Kidney epithelial cell (primary cell): ENCODE data around the gene KIFC1. TPM values are rescaled to one million over a fixed set of nuclear protein-coding genes. Genes with fewer than 3 reads are reported as not detected.

Experiments used
- DNase-seq: peaks from one replicate; pipeline ENCODE4 v3.0.0-alpha.2; 2010; ENCODE audit warnings: low read depth
- H3K27me3 ChIP-seq: 2 replicates; pipeline ENCODE4 v1.6.0; 2011; ENCODE audit warnings: low read length; ENCODE audit not compliant: control insufficient read depth, insufficient read depth
- H3K36me3 ChIP-seq: 2 replicates; pipeline ENCODE4 v1.5.1; 2011; ENCODE audit warnings: low read length; ENCODE audit not compliant: control insufficient read depth, insufficient read depth
- H3K4me3 ChIP-seq: 2 replicates; pipeline ENCODE4 v1.5.1; 2011; ENCODE audit warnings: low read depth, mild to moderate bottlenecking, control low read depth, low read length
- total RNA-seq: library from RNA; depleted of rRNA; stranded (reverse); fragments of >200 nt; gene quantifications from 2 replicates; pipeline ENCODE4 v1.2.3, GENCODE V29; 2015
- TF ChIP-seq, protein P1 (sequence below): IDR thresholded peaks from 2 replicates; pipeline ENCODE4 v1.5.1; 2011; ENCODE audit warnings: mild to moderate bottlenecking, moderate library complexity, low read length, control low read depth, inconsistent platforms; ENCODE audit not compliant: insufficient read depth, poor library complexity, severe bottlenecking

Gene KIFC1
- total RNA-seq, 1 donor from 2014 or later = 8.4 TPM

GRCh38 chr6:33451606-33452005 lies 60.0 kb downstream of the KIFC1 start:
- no peak for DNase-seq
- H3K27me3 ChIP-seq = no peaks in the 10 kb centered on the region
- TF ChIP-seq, protein P1, sequence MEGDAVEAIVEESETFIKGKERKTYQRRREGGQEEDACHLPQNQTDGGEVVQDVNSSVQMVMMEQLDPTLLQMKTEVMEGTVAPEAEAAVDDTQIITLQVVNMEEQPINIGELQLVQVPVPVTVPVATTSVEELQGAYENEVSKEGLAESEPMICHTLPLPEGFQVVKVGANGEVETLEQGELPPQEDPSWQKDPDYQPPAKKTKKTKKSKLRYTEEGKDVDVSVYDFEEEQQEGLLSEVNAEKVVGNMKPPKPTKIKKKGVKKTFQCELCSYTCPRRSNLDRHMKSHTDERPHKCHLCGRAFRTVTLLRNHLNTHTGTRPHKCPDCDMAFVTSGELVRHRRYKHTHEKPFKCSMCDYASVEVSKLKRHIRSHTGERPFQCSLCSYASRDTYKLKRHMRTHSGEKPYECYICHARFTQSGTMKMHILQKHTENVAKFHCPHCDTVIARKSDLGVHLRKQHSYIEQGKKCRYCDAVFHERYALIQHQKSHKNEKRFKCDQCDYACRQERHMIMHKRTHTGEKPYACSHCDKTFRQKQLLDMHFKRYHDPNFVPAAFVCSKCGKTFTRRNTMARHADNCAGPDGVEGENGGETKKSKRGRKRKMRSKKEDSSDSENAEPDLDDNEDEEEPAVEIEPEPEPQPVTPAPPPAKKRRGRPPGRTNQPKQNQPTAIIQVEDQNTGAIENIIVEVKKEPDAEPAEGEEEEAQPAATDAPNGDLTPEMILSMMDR = no peak
- H3K36me3 ChIP-seq = peaks cover 4% of the 10 kb centered on the region
- no peak overlapping the region for H3K4me3 ChIP-seq

GRCh38 chr6:33452496-33452895 lies 60.9 kb downstream of the KIFC1 start:
- Histone ChIP-seq H3K27me3 (no peaks in the 10 kb centered on the region), H3K36me3 (peaks cover 4% of the 10 kb centered on the region), H3K4me3 (no peak overlapping the region)
- no peak for DNase-seq
- TF ChIP-seq, protein P1 = no peak

DNA sequence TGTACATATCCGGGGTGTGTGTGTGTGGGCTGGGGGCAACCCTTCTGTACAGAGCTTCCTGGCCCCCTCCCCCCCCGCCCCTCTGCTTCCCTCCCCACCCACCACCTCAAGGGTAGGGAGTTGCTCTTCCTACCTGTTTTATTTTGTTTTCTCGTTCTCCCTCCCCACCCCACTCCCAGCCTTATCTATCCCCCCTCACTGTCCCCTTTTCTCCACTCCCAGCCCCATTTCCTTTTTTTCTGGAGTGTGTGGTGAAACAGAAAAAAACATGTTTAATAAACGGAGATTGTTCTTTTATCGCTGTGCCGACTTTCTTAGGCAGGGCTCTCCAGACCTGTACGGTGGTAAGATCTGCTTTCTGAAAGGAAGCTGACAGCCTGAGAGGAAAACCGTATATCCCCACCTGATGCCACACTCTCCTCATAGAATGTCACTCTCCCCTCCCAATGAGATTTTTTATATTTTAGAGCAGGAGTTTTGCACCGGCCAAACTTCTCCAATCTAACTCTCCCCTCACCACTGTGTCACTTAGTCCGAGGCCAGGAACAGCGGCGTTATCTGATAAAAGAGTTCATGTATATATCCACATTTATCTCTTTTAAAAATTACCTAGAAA lies 61.9 kb downstream of the KIFC1 start:
- Histone ChIP-seq H3K27me3 (no peaks in the 10 kb centered on the region), H3K36me3 (peaks cover 2% of the 10 kb centered on the region), H3K4me3 (peak overlapping the region; percentile 75)
- no peak for DNase-seq
- TF ChIP-seq, protein P1 = no peak

- TF ChIP-seq, protein P1 = no peak
- peak; percentile 75 for DNase-seq
- Histone ChIP-seq H3K27me3 (no peaks in the 10 kb centered on the region), H3K36me3 (peaks cover 2% of the 10 kb centered on the region), H3K4me3 (peak within 1 kb of the TSS; percentile 75)
Measured at GRCh38 chr6:33454009-33454946, 62.7 kb downstream of the KIFC1 start, which contains the start of gene ZBTB9. Gene ZBTB9 (plus strand): TSS chr6:33454576. CDS start chr6:33455101, 525 bp downstream.

- TF ChIP-seq, protein P1 = no peak
- peak overlapping the region; percentile 75 for H3K4me3 ChIP-seq
- no peak for DNase-seq
- H3K27me3 ChIP-seq = no peaks in the 10 kb centered on the region
- peaks cover 2% of the 10 kb centered on the region for H3K36me3 ChIP-seq
Measured at GRCh38 chr6:33455051-33455450, 63.4 kb downstream of the KIFC1 start.
